Measurements from ENCODE around the gene CA12. TPM values are rescaled to one million over a fixed set of nuclear protein-coding genes. Genes with fewer than 3 reads are reported as not detected.

Gene CA12
- total RNA-seq, 2 donors from 2014 or later, result 0.15 to 1.0 TPM

DNA sequence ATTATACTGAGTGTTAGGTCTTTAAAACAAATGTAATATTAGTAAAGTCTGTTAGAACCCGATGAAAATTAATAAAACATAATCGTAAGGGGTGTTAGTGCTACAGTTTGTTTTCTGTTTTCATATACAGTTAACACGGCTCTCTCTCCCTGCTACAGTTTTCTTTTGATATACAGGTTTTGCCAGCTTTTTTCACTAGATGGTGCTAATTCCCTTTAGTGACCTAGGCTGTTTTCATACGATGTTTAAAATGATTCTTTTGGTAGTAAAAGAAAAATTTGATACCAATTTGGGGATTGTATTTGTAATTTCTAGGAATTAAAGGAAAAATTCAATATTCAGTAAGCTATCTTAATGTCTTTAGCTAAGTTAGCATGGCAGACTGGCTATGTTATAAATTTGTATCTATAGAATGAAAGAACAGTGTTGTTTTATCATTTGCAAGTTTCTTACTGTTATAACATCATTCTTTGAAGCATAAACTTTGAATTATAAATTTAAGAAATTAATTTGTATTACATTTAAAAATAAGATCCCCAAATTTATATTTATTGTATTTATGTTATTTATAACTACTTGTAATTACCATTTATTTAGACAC lies 92.8 kb downstream of the CA12 start:
- Mint-ChIP-seq H3K27me3 (no peaks in the 10 kb centered on the region), H3K4me1 (peaks cover 5% of the 10 kb centered on the region), H3K36me3 (ENCODE audit: low read depth) (peaks cover 19% of the 10 kb centered on the region), H3K4me3 (peak overlapping the region; percentile 25), H3K9me3 (no peaks in the 10 kb centered on the region), H3K27ac (peak overlapping the region; percentile 60)
- ATAC-seq (replicated peaks), result peak; percentile 67

DNA sequence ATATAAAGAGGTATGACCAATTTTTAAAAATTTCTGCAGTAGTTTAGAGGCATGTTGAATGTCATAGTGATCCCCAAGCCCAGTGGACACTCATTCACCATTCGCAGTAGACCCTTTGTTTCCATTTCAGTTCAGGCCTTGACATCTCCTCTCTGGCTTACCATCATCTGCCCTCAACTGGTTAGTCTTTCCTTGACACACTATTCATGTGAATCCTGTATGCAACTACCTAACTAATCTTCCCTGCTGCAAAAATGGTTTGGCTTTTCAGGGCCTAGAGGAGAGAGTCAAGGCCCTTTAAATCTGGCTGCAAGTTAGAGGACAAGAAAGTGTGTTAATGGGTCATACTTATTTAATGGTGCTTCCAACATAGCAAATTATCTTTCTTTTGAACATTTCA lies 93.3 kb downstream of the CA12 start:
- Mint-ChIP-seq H3K4me1 (peaks cover 5% of the 10 kb centered on the region), H3K36me3 (ENCODE audit: low read depth) (peaks cover 25% of the 10 kb centered on the region), H3K27me3 (no peaks in the 10 kb centered on the region), H3K9me3 (no peaks in the 10 kb centered on the region), H3K27ac (peak overlapping the region; percentile 60), H3K4me3 (peak overlapping the region; percentile 25)
- no peak for ATAC-seq (replicated peaks)

DNA sequence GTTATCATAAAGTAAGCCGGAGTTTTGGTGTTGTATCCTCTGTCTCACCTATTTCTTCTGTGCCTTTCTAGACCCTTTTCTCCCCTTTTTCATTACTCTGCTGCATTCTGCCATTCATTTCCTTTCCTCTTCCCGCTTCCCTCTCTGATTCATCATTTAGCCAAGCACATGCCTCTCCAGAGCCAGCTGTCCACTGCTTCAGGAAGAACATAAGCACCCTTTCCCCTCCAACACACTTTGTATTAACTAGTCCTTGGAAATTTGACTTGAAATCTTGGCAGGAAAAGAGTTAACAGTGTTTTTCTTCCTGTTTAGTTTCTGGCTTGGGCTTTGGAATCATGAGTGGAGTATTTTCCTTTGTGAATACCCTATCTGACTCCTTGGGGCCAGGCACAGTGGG lies 94.5 kb downstream of the CA12 start:
- H3K27ac Mint-ChIP-seq, result peak overlapping the region; percentile 6
- H3K4me1 Mint-ChIP-seq, result peaks cover 5% of the 10 kb centered on the region
- no peak overlapping the region for H3K4me3 Mint-ChIP-seq
- H3K36me3 Mint-ChIP-seq (ENCODE audit: low read depth), result peaks cover 26% of the 10 kb centered on the region
- no peaks in the 10 kb centered on the region for H3K9me3 Mint-ChIP-seq
- no peak for ATAC-seq (replicated peaks)
- no peaks in the 10 kb centered on the region for H3K27me3 Mint-ChIP-seq

DNA sequence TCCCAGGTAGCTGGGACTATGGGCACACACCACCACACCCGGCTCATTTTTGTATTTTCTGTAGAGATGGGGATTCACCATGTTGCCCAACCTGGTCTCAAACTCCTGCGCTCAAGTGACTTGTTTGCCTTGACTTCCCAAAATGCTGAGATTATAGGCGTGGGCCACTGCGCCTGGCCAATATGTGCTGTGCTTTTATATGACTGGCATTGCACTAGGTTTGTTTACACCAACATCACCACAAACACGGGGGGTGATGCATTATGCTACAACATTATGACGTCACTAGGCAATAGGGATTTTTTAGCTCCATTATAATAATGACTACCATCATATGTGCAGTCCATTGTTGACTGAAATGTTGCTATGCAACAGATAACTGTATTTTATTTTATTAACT lies 97.3 kb downstream of the CA12 start:
- Mint-ChIP-seq H3K27me3 (no peaks in the 10 kb centered on the region), H3K27ac (peak overlapping the region; percentile 56), H3K36me3 (ENCODE audit: low read depth) (peaks cover 26% of the 10 kb centered on the region), H3K9me3 (no peaks in the 10 kb centered on the region), H3K4me1 (peaks cover 5% of the 10 kb centered on the region), H3K4me3 (no peak overlapping the region)
- peak; percentile 52 for ATAC-seq (replicated peaks)

DNA sequence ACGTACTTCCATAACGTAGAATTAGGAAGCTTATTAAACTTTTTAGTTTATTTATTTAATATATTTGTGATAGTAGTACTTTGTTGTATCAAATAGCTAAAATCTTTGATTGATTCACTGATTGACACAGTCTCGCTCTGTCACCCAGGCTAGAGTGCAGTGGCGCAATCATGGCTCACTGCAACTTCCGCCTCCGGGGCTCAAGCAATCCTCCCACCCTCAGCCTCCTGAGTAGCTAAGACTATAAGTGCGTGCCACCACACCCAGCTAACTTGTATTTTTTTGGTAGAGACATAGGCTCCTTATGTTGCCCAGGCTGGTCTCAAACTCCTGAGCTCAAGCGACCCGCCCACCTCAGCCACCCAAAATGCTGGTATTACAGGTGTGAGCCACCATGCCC lies 98.5 kb downstream of the CA12 start:
- no peaks in the 10 kb centered on the region for H3K9me3 Mint-ChIP-seq
- H3K27ac Mint-ChIP-seq, result no peak overlapping the region
- no peak overlapping the region for H3K4me3 Mint-ChIP-seq
- H3K4me1 Mint-ChIP-seq, result no peaks in the 10 kb centered on the region
- H3K36me3 Mint-ChIP-seq (ENCODE audit: low read depth), result peaks cover 26% of the 10 kb centered on the region
- H3K27me3 Mint-ChIP-seq, result no peaks in the 10 kb centered on the region
- ATAC-seq (replicated peaks), result no peak

DNA sequence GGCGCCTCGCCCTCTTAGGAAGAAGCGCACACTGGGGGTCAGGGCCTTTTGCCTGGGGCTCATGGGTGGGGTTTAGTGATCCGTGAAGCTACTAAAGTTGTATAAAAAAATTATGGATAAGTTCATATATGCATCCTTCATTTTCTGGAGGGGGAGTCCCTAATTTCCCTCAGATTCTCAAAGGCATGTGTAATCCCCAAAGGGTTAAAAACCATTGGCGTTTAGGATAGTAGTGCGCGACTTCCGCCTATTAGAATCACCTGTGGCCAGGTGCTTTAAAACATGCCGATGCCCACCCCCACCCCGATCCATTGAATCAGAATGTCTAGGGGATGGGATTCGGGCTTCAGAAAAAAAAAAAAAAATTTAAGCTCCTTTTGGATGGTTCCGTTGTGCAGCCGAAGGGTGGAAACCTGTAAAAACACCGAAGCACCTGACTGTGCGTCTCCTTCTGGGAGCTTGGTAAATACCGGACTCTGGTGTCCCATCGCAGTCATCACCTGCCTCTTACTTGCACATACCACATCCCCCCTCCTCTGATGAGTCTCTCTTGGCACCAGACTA lies 103.7 kb downstream of the CA12 start:
- H3K4me1 Mint-ChIP-seq, result peaks cover 9% of the 10 kb centered on the region
- no peak for ATAC-seq (replicated peaks)

DNA sequence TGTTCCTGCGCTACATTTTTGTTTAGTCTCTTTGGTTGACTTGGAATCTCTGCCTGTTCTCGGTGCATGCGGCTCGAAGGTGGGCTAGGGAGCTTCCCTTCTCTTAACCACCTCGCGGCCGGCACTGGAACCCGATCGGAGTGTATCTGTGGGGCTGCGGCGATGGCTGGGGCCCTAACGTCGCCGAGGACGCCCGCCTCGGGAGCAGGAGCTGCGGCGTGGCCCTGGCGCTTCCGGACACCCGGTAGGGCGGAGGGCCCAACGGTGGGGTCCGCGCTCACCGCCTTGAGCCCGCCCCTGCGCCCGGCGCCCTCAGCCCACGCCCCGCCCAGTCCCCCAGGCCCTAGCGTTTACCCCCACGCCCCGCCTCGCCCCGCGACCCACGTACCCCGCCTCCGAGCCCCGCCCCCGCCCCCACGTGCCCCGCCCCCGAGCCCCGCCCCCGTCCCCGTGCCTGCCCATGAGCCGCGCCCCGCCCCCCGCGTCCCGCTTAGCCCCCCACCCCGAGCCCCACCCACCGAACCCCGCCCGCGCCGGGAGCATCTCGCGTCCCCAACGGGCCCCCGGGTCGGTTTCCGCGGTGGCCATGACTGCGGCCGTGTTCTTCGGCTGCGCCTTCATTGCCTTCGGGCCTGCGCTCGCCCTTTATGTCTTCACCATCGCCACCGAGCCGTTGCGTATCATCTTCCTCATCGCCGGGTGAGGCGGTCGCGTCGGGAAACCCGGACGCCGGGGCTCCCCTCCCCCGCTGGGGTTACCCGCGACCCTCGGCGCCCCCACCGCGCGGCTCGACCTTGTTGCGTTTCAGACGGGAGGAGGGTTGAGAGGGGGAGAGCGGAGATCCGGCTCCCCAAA lies 104.4 kb downstream of the CA12 start, which contains the start of gene APH1B:
APH1B (plus strand) TSS at position 568 of the 855 bp plus-strand sequence; CDS start at position 587, 19 bp downstream.
- Mint-ChIP-seq H3K4me1 (peaks cover 13% of the 10 kb centered on the region), H3K27ac (peak within 1 kb of the TSS; percentile 77), H3K9me3 (no peaks in the 10 kb centered on the region), H3K4me3 (peak within 1 kb of the TSS; percentile 83), H3K36me3 (ENCODE audit: low read depth) (peaks cover 5% of the 10 kb centered on the region), H3K27me3 (no peaks in the 10 kb centered on the region)
- ATAC-seq (replicated peaks), result peak; percentile 88

More for the DNA sequence above, 103.7 kb downstream of the CA12 start:
- peak overlapping the region; percentile 83 for H3K4me3 Mint-ChIP-seq
- H3K36me3 Mint-ChIP-seq (ENCODE audit: low read depth), result peaks cover under 1% of the 10 kb centered on the region
- H3K9me3 Mint-ChIP-seq, result no peaks in the 10 kb centered on the region
- H3K27ac Mint-ChIP-seq, result peak overlapping the region; percentile 30
- no peaks in the 10 kb centered on the region for H3K27me3 Mint-ChIP-seq

DNA sequence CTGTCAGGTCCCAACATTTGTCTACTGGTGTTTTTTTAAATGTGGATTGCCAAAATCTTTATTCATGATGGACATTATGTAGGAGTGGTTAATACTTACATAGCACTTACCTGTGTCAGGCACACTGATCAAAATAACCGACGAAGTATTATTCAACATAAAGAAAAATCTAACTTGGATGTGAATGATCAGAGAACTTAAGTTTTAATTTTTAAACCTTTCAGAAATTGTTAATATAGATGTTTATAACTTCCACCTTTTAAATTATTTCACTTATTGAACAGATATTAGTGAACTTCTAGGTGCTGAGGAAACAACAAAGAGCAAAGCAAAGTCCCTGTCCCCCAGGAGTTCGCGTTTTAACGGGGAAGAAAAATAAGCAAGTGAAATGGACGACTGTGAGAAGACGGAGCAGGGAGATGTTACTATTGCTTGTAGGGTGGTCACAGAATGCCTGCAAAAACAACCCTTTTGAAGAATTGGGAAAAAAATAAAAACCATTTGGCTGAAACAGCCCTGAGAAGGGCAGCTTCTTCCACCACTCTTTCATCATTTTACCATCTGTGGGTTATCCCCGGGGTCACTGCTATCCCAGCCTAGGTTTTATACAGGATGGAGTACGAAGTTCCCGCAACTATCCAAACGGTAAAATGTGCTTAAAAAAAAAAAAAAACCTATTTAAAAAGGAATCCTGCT lies 105.2 kb downstream of the CA12 start:
- no peaks in the 10 kb centered on the region for H3K27me3 Mint-ChIP-seq
- no peak for ATAC-seq (replicated peaks)
- H3K27ac Mint-ChIP-seq, result peak overlapping the region; percentile 77
- H3K4me3 Mint-ChIP-seq, result peak overlapping the region; percentile 83
- peaks cover 13% of the 10 kb centered on the region for H3K4me1 Mint-ChIP-seq
- no peaks in the 10 kb centered on the region for H3K9me3 Mint-ChIP-seq
- peaks cover 5% of the 10 kb centered on the region for H3K36me3 Mint-ChIP-seq (ENCODE audit: low read depth)

DNA sequence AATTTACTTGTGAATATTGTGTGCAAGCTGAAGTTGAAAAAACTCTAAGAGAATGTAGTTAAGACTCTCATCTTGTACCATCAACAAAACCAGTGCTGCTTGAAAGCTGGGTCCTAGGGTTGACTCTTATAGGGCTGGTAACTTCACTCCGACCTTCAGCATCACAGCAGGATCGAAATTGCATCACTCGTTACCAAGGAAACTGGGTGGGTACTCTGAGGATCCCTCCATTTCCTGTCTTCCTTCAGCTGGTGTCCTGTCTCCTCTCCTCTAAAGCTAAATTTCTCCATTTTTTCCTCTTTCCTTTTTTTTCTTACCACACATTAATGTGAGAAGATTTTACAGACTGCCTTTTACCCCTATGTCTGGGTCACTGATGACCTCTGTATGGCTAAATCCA lies 107.2 kb downstream of the CA12 start:
- H3K27ac Mint-ChIP-seq, result peak overlapping the region; percentile 49
- no peaks in the 10 kb centered on the region for H3K9me3 Mint-ChIP-seq
- H3K27me3 Mint-ChIP-seq, result no peaks in the 10 kb centered on the region
- H3K4me3 Mint-ChIP-seq, result no peak overlapping the region
- peaks cover 16% of the 10 kb centered on the region for H3K36me3 Mint-ChIP-seq (ENCODE audit: low read depth)
- H3K4me1 Mint-ChIP-seq, result peaks cover 18% of the 10 kb centered on the region
- no peak for ATAC-seq (replicated peaks)

Other genes starting within 250 kb of the CA12 start
- 100 to 1,000 TPM; 187 to 240 TPM for gene RPS27L, start 224.4 kb downstream of the CA12 start, total RNA-seq
- gene RAB8B, start 192.2 kb downstream of the CA12 start, total RNA-seq, result 100 to 1,000 TPM in 1 of 2 donors, 10 to 100 TPM in 1; 68.1 to 185 TPM
- 1 to 10 TPM; 7.8 to 8.7 TPM for gene APH1B, start 104.2 kb downstream of the CA12 start, total RNA-seq
- 100 to 1,000 TPM in 1 of 2 donors, 10 to 100 TPM in 1; 60.9 to 102 TPM for gene USP3, start 122.7 kb upstream of the CA12 start, total RNA-seq
- gene FBXL22, start 215.5 kb upstream of the CA12 start, total RNA-seq, result under 1 TPM; 0.43 to 0.74 TPM